LNCaP clone FGC (cell line): ENCODE data around the gene GIT2.

Experiments
- DNase-seq: peaks from one replicate; pipeline ENCODE4 v3.0.0-alpha.2; 2011; ENCODE audit warnings: low read depth
- H3K4me3 ChIP-seq: 2 replicates; pipeline ENCODE4 v1.5.1; 2011; ENCODE audit warnings: mild to moderate bottlenecking, low read depth, low read length, control low read depth
- CTCF ChIP-seq: IDR thresholded peaks from 2 replicates; pipeline ENCODE4 v1.5.1; 2012; ENCODE audit warnings: mild to moderate bottlenecking; ENCODE audit not compliant: control insufficient read depth, insufficient read depth; ENCODE audit errors: extremely low read depth

The GIT2 gene

GRCh38 chr12:109983432-109984142, 12.6 kb downstream of the GIT2 start:
- no peak for DNase-seq
- no peak overlapping the region for H3K4me3 ChIP-seq
- no peak for TF ChIP-seq CTCF

GRCh38 chr12:109982210-109982609, 14.0 kb downstream of the GIT2 start:
- DNase-seq: no peak

GRCh38 chr12:109981311-109981710, 14.9 kb downstream of the GIT2 start:
- TF ChIP-seq CTCF: no peak
- no peak overlapping the region for H3K4me3 ChIP-seq
- DNase-seq: no peak

More at GRCh38 chr12:109982210-109982609, 14.0 kb downstream of the GIT2 start:
- no peak for TF ChIP-seq CTCF
- H3K4me3 ChIP-seq: no peak overlapping the region

GRCh38 chr12:109972821-109973220, 23.3 kb downstream of the GIT2 start:
- H3K4me3 ChIP-seq: no peak overlapping the region
- no peak for DNase-seq
- TF ChIP-seq CTCF: no peak

- DNase-seq: no peak
- no peak overlapping the region for H3K4me3 ChIP-seq
- TF ChIP-seq CTCF: no peak
Observed at GRCh38 chr12:109968801-109969200, 27.4 kb downstream of the GIT2 start.

GRCh38 chr12:109968032-109968420, 28.1 kb downstream of the GIT2 start:
- no peak overlapping the region for H3K4me3 ChIP-seq
- no peak for TF ChIP-seq CTCF
- no peak for DNase-seq

- no peak overlapping the region for H3K4me3 ChIP-seq
- DNase-seq: no peak
- TF ChIP-seq CTCF: no peak
Observed at GRCh38 chr12:109967383-109968031, 28.7 kb downstream of the GIT2 start.
